G401.6 (cell line): ENCODE results near the gene PTPRD.

Source experiments
- FAIRE-seq: peaks from 2 replicates; lab custom pipeline; 2012; peaks lifted over from hg19 to GRCh38; lab: Jason Lieb, UNC

The PTPRD gene

DNA sequence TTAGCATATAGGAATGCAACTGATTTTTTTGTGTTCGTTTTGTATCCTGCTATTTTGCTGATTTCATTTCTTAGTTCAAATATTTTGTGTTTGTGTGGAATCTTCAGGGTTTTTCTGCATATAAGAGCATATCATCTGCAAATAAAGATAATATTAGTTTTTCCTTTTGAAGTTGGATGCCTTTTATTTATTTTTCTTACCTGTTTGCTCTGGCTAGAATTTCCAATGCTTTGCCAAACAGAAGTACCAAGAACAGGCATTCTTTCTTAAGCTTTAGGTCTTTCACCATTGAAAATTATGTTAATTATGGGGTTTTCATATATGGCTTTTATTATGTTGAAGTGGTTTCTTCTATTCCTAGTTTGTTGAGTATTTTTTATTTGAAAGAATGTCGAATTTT lies 2308.1 kb downstream of the PTPRD start:
- FAIRE-seq = no peak

DNA sequence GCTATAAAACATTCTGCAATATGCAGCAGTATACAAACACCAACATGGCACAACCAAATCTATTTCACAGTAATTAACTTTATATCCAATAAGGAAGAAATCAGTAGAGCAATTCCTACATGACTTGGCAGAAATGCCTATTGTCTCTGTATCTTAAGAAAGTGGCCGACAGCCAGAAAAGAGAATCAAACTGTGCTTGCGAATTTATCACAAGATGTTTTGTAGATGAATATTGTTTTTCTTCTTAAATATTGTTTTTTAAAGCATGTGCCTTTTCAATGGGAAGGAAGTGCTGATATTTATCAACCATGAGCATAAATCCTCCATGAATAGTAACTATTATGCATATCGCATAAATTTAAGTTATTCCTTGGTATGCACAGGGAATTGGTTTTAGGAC lies 2311.5 kb downstream of the PTPRD start:
- no peak for FAIRE-seq

DNA sequence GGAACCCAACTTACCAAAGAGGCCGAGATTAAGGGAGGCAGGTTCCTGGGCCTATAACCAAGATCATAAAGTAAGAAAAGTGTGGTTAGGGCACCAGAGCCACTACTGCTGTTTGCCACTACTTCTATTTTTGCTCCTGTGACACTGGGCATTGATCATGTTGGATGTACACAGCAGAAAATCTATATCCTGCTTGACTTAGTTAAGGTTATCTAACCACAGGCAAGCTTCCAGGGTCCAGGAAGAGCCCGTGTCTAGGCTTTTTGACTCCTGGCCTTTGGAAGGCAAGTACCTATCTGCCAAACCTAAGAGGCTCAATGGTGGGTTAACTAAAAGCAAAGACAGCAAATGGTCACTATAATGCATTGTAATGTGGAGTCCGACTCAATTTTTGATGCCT lies 2315.8 kb downstream of the PTPRD start:
- no peak for FAIRE-seq

DNA sequence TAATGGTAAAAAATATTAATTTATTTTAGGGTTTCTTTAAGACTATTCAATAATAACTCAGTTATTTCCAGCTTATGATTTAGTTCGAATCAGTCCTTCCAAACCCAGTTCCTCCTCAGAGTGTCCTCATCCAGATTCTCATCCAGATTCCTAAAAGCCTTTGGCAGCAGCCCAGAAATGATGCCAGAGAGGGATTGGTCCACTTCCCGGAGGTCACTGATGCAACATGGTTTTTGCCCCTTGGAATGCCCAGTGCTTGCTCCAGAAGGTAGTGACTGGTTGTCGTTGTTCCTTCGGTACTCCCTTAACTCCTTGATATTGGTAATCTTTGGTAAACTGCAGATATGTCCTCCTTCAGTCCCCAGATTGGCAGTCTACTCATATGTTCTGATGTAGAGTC lies 2320.1 kb downstream of the PTPRD start:
- FAIRE-seq = no peak

DNA sequence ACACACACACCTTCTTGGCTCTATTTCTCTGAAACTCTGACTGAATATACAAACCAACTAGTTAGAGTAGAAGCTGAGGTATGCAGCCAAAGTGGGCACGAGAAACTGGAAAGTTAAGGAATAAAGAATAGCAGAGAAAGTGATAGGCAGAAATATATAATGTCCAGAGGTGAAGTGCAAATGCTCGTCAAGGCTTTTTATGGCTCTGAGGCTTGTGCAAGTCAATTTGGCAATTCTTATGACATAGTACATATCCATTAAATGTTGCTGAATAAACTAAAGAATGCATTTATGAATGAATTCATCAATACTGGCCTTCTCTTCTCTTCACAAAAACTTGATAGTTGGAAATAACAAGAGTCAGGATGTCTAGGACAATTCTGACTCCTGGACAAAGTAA lies 2323.1 kb downstream of the PTPRD start:
- FAIRE-seq = no peak

DNA sequence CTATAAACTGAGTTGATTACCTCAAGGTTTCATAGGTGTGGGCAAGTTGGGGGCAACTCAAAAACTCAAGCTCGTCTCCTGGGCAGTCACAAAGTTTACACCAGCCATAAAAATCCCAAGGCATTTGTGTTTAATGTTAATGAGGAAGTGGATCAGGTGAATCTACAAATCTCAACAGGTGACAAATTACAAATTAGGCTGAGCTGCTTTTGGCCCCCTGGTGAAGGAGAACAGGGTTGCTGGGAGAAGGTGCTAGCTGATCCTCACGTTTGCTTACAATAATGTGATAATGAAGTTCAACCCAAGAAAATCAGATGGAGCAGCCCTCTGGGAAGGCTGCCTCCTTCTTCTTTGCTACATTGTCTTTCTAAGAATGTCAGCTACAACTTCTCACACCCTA lies 2324.8 kb downstream of the PTPRD start:
- FAIRE-seq = no peak

DNA sequence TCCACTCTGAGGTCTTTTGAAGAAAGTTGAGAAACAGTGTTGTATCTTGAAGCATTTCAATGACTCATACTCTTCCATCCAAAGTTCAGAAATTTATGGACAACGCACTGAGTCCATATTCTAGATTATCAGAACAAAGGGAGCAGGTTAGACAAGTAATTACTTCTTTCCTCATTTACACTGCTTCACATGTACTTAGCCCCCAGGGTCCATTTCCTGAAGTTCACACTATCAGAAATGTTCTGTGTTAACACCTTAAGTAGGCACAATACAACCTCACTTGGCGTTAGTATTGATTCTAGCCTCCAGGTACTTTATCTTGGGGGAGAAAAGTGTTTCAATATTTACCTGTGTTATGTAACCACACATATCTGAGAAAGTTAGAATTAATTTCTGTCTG lies 2325.3 kb downstream of the PTPRD start:
- no peak for FAIRE-seq

DNA sequence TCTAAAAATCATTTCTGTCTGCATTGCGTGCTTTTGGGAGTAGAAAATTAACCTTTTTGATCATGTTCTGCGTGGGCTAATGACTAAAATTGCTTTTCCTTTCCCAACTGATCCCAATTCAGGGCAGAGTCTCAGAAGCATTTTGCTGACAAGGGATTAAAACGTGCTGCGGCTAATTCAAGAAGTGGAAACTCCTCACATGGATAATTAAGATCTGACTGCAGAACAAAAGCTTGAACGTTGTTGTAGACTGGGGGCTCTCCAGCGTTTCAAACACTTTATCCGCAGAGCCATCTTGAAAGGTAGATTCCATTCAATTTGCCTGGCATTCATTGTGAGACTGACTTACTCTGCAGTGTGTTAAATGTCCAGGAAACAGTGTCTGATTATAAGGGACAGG lies 2327.9 kb downstream of the PTPRD start:
- no peak for FAIRE-seq

DNA sequence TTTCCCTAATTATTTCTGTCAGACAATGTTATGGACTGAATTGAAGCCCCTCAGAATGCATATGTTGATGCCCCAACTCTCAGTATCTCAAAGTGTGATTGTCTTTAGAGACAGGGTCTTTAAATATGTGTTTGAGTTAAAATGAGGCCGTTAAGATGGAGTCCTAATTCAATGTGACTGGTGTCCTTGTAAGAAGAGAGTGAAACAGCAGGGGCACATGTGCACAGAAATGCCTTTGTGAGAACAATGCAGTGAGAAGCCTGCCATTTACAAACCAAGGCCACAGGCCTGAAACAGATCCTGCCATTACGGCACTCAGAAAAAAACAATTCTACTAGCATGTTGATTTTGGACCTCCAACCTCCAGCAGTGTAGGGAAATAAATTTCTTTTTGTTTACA lies 2330.3 kb downstream of the PTPRD start:
- FAIRE-seq = no peak

DNA sequence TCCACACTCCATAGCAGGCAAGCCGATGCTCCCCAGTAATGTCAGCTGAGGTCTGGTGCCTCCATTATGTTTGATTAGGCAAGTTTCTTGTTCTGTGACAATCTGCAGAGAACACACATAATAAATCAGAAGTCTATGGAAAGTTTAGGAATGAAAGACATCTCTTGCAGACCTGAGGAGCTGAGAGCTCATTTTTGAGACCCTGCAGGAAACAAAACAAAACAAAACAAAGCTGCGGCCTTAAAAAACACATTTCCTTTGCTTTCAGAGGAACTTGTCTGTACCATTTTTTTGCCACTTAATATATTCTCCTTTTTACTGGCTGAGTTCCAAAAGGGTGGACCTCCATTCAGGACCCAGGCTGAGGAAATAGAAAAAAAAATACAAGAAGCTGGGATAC lies 2332.0 kb downstream of the PTPRD start:
- no peak for FAIRE-seq

DNA sequence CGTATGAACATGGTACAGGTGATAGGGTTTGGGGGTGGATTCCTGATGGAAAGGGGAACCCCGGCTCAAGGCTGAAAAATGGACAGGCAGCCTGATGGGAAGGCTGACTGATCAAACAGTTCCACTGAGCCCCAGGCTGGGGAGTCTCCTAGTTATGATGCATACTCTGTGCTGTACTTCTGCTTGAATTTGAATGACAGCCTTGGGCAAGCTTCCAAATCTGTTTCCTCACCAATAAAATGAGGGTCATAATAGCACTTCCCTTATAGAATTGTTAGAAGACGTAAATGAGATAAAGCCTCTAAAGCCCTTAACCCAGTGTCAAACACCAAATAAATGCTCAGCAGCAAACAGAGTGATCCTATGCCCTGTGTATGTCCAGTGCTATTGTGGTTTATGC lies 2334.8 kb downstream of the PTPRD start:
- FAIRE-seq = no peak

DNA sequence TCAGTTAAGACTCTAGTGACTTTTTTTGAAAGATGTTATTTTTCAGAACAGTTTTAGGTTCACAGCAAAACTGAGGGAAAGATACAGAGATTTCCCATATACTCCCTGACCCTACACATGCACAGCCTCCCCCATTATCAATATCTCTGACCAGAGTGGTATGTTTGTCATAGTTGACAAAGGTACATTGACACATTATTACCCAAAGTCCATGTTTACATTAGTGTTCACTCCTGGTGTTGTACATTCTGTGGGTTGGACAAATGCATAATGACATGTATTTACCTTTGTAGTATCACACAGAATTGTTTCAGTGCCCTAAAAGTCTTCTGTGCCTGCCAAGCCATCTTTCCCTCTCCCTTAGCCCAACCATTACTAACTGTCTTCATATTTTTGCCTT lies 2342.6 kb downstream of the PTPRD start:
- no peak for FAIRE-seq

DNA sequence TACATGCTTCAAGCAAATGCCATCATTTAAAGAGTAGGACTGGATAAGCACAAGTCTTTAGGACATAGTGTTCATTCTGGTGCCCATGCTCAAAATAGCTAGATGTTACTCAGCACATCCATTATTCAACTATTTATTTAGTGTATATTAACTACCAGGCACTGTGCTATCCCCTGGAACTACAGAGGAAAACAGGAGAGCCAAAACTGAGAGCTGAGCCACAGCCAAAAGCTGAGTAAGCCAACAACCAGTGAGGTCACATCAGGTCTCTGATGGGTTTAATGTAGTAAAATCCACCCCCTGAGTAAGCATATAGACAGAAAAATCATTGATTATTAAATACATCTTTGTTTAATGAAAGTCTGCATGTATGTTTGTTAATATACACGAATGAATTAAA lies 2343.9 kb downstream of the PTPRD start:
- FAIRE-seq = no peak

DNA sequence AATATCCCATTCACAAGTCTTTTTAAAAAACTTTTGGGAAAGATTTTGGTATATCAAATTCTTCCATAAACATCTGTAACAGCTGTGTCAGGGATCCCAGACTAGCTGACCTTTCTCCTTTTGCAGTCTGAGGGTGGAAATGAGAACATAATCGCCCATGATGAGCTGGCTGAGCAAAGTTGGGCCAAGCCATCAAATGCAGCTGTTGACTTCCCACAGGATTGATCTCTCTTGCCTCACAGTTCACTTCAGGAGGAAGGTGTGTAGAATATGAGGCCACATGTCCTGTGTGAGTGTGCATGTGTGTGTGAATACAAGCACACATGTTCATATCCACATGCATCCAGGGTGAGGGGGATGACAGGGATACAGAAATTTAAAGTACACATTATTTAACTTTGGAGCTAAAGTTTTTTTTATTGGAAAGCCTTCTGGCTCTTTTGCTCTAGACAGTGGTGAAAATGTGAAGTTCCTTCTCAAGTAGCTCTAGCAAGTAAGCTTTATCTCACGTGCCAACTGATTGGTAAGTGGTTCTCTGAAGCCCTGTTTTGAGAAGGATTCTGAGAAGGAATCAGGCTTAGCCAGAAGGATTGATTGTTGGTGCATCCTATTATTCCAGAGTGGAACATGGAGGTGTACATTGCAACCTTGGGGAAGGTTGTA lies 2344.5 kb downstream of the PTPRD start:
- no peak for FAIRE-seq

DNA sequence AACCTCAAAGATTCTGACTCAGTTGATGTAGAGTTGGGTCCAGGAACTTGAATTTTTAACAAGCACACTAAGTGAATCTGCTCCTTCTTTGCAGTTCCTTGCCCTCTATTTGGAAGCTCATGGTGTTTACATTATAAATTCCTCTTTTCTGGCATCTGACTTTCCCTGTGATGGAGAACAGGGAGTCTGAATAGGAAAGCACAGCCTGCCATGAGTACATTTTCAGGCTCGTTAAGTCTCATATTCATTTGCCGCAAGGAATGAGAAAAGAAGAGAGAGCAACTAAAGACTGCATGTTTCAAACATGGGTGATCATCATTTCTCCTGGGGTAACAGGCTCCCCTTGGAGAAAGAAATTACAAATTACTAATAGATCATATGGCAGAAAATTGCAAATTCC lies 2345.2 kb downstream of the PTPRD start:
- FAIRE-seq = no peak

DNA sequence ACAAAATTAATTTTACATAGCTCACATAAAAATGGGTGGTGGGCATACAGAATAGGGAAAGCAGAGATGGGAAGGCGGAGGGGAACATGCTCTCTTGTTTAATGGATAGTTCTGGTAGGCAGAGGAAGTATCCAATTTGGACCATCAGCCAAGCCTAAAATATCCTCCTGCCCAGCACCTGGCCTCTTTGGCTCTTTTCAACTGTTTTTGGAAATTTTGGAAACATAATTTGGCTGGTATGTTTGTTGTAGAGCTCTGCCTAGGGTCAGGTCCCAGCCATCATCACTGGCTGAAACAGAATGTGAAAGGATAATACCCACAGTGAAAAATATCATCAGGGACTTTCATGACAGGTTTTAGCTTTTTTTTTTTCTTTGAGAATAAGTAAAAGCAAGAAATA lies 2345.9 kb downstream of the PTPRD start:
- FAIRE-seq = no peak

DNA sequence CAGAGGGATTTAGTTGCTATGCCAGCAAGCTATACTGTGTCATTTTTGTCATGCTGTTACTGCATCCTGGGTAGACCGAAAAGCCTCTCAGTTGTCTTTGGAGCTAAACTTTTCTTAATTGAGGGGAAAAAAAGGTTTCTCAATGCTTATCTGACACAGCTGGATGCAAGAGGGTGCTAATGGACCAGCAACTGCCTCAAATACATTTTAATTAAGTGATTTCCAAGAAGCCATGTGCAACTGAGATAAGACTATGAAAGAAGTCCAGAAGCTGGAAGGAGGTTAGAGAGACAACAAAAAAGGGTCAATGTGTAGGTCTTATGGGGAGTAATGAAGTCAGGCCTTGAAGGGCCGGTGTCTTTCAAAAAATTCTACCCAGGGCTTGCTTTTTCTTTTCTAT lies 2347.5 kb downstream of the PTPRD start:
- FAIRE-seq = no peak
